WTC11 (cell line): ENCODE data around the gene GALNT18. TPM values are rescaled to one million over a fixed set of nuclear protein-coding genes. Genes with fewer than 3 reads are reported as not detected.

Experiments used
- ATAC-seq: fragments of 200-7000 bp; cut with Tn5 transposase; 2 replicates; pipeline ENCODE4 v1.10.0; 2021; ENCODE audit warnings: mild to moderate bottlenecking, moderate library complexity
- CTCF ChIA-PET: fragments of 300-600 bp; sonication (Branson Sonifier 250); formaldehyde crosslinking; loops from one replicate; lab custom pipeline; 2021; ENCODE audit warnings: antibody characterized with exemption; lab: Charles Lee
- POLR2A ChIA-PET: fragments of 350-600 bp; sonication (Branson Sonifier 250); formaldehyde crosslinking; loops from one replicate; lab custom pipeline; 2021; ENCODE audit warnings: antibody characterized with exemption; lab: Charles Lee
- DNase-seq: peaks from one replicate; pipeline ENCODE4 v3.0.0; 2021; ENCODE audit warnings: low spot score
- H3K27ac Mint-ChIP-seq: 2 replicates; pipeline ENCODE4 v1.8.0; 2021; ENCODE audit warnings: mixed read lengths
- H3K27me3 Mint-ChIP-seq: 2 replicates; pipeline ENCODE4 v1.8.0; 2021; ENCODE audit warnings: low read depth, mild to moderate bottlenecking, moderate library complexity, mixed read lengths
- H3K36me3 Mint-ChIP-seq: 2 replicates; pipeline ENCODE4 v1.8.0; 2021; ENCODE audit warnings: mixed read lengths
- H3K4me1 Mint-ChIP-seq: 2 replicates; pipeline ENCODE4 v1.8.0; 2022; ENCODE audit warnings: mixed read lengths
- H3K4me3 Mint-ChIP-seq: 2 replicates; pipeline ENCODE4 v1.8.0; 2021; ENCODE audit warnings: mild to moderate bottlenecking, moderate library complexity, mixed read lengths
- H3K9me3 Mint-ChIP-seq: 2 replicates; pipeline ENCODE4 v1.8.0; 2021; ENCODE audit warnings: mixed read lengths
- ATF1 ChIP-seq: sonication (generic); formaldehyde crosslinking; IDR thresholded peaks from 2 replicates; pipeline ENCODE4 v1.8.1; 2023; ENCODE audit warnings: mild to moderate bottlenecking, moderate library complexity, missing genetic modification reagents
- EMX1 ChIP-seq: fragments of 250-450 bp; sonication (Bioruptor Pico); IDR thresholded peaks from 2 replicates; pipeline ENCODE4 v1.8.0; 2021; ENCODE audit warnings: mild to moderate bottlenecking
- ESRRA ChIP-seq: sonication (generic); formaldehyde crosslinking; IDR thresholded peaks from 2 replicates; pipeline ENCODE4 v1.8.1; 2022; ENCODE audit warnings: mild to moderate bottlenecking, missing genetic modification reagents, borderline replicate concordance
- FOXP1 ChIP-seq: sonication (generic); formaldehyde crosslinking; IDR thresholded peaks from 2 replicates; pipeline ENCODE4 v1.8.0; 2022; ENCODE audit warnings: missing genetic modification reagents, mild to moderate bottlenecking, moderate library complexity, borderline replicate concordance
- GRHL2 ChIP-seq: fragments of 250-450 bp; sonication (Bioruptor Pico); IDR thresholded peaks from 2 replicates; pipeline ENCODE4 v1.8.0; 2022; ENCODE audit warnings: mild to moderate bottlenecking, moderate library complexity; ENCODE audit not compliant: insufficient replicate concordance, severe bottlenecking
- HMGA2 ChIP-seq: fragments of 250-450 bp; sonication (Bioruptor Pico); IDR thresholded peaks from 2 replicates; pipeline ENCODE4 v1.4.0; 2021; ENCODE audit warnings: mild to moderate bottlenecking, moderate library complexity
- JUN ChIP-seq: sonication (generic); formaldehyde crosslinking; IDR thresholded peaks from 2 replicates; pipeline ENCODE4 v1.8.0; 2023; ENCODE audit warnings: mild to moderate bottlenecking, missing genetic modification reagents
- KAT7 ChIP-seq: sonication (generic); formaldehyde crosslinking; IDR thresholded peaks from 2 replicates; pipeline ENCODE4 v1.8.1; 2023; ENCODE audit warnings: missing genetic modification reagents, mild to moderate bottlenecking, borderline replicate concordance
- MYBL2 ChIP-seq: sonication (generic); formaldehyde crosslinking; IDR thresholded peaks from 2 replicates; pipeline ENCODE4 v1.8.1; 2023; ENCODE audit warnings: mild to moderate bottlenecking, moderate library complexity, missing genetic modification reagents
- NFYB ChIP-seq: sonication (generic); formaldehyde crosslinking; conservative IDR thresholded peaks from 2 replicates; pipeline ENCODE4 v1.8.0; 2022; ENCODE audit warnings: low read depth, missing genetic modification reagents
- OVOL2 ChIP-seq: fragments of 250-450 bp; sonication (Bioruptor Pico); IDR thresholded peaks from 2 replicates; pipeline ENCODE4 v1.9.0; 2021; ENCODE audit warnings: mild to moderate bottlenecking, borderline replicate concordance
- PRRX2 ChIP-seq: fragments of 250-450 bp; sonication (Bioruptor Pico); IDR thresholded peaks from 2 replicates; pipeline ENCODE4 v1.8.0; 2021; ENCODE audit warnings: mild to moderate bottlenecking
- RELA ChIP-seq: sonication (generic); formaldehyde crosslinking; IDR thresholded peaks from 2 replicates; pipeline ENCODE4 v1.8.1; 2022; ENCODE audit warnings: missing genetic modification reagents, mild to moderate bottlenecking, borderline replicate concordance
- RORB ChIP-seq: fragments of 250-450 bp; sonication (Bioruptor Pico); IDR thresholded peaks from 2 replicates; pipeline ENCODE4 v1.9.0; 2021; ENCODE audit warnings: mild to moderate bottlenecking
- SMAD3 ChIP-seq: sonication (generic); formaldehyde crosslinking; IDR thresholded peaks from 2 replicates; pipeline ENCODE4 v1.8.0; 2022; ENCODE audit warnings: missing genetic modification reagents, mild to moderate bottlenecking, borderline replicate concordance
- TP53 ChIP-seq: sonication (generic); formaldehyde crosslinking; IDR thresholded peaks from 2 replicates; pipeline ENCODE4 v1.8.1; 2023; ENCODE audit warnings: mild to moderate bottlenecking, missing genetic modification reagents
- ZNF219 ChIP-seq: sonication (generic); formaldehyde crosslinking; IDR thresholded peaks from 2 replicates; pipeline ENCODE4 v1.8.0; 2023; ENCODE audit warnings: missing genetic modification reagents, mild to moderate bottlenecking, borderline replicate concordance
- ZNF416 ChIP-seq: fragments of 250-450 bp; sonication (Bioruptor Pico); IDR thresholded peaks from 2 replicates; pipeline ENCODE4 v1.9.0; 2021; ENCODE audit warnings: mild to moderate bottlenecking, inconsistent platforms
- ZNF423 ChIP-seq: fragments of 250-450 bp; sonication (Bioruptor Pico); IDR thresholded peaks from 2 replicates; pipeline ENCODE4 v2.1.2; 2022; ENCODE audit warnings: mild to moderate bottlenecking, moderate library complexity
- ZNF671 ChIP-seq: fragments of 250-450 bp; sonication (Bioruptor Pico); IDR thresholded peaks from 2 replicates; pipeline ENCODE4 v1.8.0; 2021; ENCODE audit warnings: mild to moderate bottlenecking
- total RNA-seq: library from RNA; stranded (reverse); gene quantifications from 3 replicates; pipeline ENCODE4 v1.2.3, GENCODE V29; 2021
- TF ChIP-seq, protein P1 (sequence below): sonication (generic); formaldehyde crosslinking; IDR thresholded peaks from 2 replicates; pipeline ENCODE4 v1.8.1; 2022; ENCODE audit warnings: low read depth, mild to moderate bottlenecking, moderate library complexity, missing genetic modification reagents, borderline replicate concordance
- TF ChIP-seq, protein P2 (sequence below): sonication (generic); formaldehyde crosslinking; IDR thresholded peaks from 2 replicates; pipeline ENCODE4 v1.8.1; 2022; ENCODE audit warnings: missing genetic modification reagents, borderline replicate concordance
- TF ChIP-seq, protein P3 (sequence below): fragments of 250-450 bp; sonication (Bioruptor Pico); IDR thresholded peaks from 2 replicates; pipeline ENCODE4 v1.9.0; 2021; ENCODE audit warnings: mild to moderate bottlenecking
- TF ChIP-seq, protein P4 (sequence below): sonication (generic); formaldehyde crosslinking; IDR thresholded peaks from 2 replicates; pipeline ENCODE4 v1.8.0; 2023; ENCODE audit warnings: missing genetic modification reagents
- TF ChIP-seq, protein P5 (sequence below): sonication (generic); formaldehyde crosslinking; IDR thresholded peaks from 2 replicates; pipeline ENCODE4 v1.8.0; 2022; ENCODE audit warnings: mild to moderate bottlenecking, missing genetic modification reagents
- TF ChIP-seq, protein P6 (sequence below): sonication (generic); formaldehyde crosslinking; IDR thresholded peaks from 2 replicates; pipeline ENCODE4 v1.8.1; 2022; ENCODE audit warnings: mild to moderate bottlenecking, missing genetic modification reagents, moderate library complexity, borderline replicate concordance
- TF ChIP-seq, protein P7 (sequence below): sonication (generic); formaldehyde crosslinking; IDR thresholded peaks from 2 replicates; pipeline ENCODE4 v1.8.1; 2023; ENCODE audit warnings: mild to moderate bottlenecking, missing genetic modification reagents, moderate library complexity

Gene GALNT18
- total RNA-seq, 1 experiment from 2014 or later, result 5.0 TPM

DNA sequence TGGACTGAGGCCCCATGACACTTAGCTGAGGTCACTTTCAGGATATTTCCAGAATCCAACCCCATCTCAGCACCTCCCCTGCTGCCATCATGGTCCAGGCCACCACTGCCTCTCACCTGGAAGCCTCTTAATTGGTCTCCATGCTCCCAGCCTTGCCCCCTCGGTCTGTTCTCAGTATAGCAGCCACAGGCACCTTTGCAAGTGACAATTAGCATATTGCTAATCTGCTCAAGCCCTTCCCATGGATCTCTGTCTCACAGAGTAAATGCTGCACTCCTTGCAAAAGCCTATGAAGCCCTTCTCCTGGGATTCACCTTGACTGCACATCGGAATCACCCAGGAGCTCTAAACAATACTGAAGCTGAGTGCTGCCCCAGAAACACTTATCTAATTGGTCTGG is 175.2 kb downstream of the GALNT18 start:
- ChIA-PET POLR2A (no interaction called here), CTCF (no interaction called here)
- Mint-ChIP-seq H3K9me3 (0 out of 2 replicates have a peak, but pooled peaks cover 4% of the 10 kb centered on the region), H3K4me3 (no peak overlapping the region), H3K4me1 (peaks cover 8% of the 10 kb centered on the region), H3K27me3 (no peaks in the 10 kb centered on the region; the same call in 1 of the 2 replicates), H3K36me3 (no peaks in the 10 kb centered on the region), H3K27ac (no peak overlapping the region)
- DNase-seq, result no peak
- no peak; the same call in 1 of the 2 replicates for ATAC-seq
- TF ChIP-seq ZNF416 (no peak), ESRRA (no peak), OVOL2 (CRISPR knock-in tag) (no peak), FOXP1 (CRISPR knock-in tag) (no peak), ZNF219 (CRISPR knock-in tag) (no peak), PRRX2 (CRISPR knock-in tag) (no peak), EMX1 (CRISPR knock-in tag) (no peak), NFYB (no peak), ATF1 (CRISPR knock-in tag) (no peak), SMAD3 (no peak), ZNF423 (CRISPR knock-in tag) (no peak), ZNF671 (no peak)
- TF ChIP-seq, protein P1, sequence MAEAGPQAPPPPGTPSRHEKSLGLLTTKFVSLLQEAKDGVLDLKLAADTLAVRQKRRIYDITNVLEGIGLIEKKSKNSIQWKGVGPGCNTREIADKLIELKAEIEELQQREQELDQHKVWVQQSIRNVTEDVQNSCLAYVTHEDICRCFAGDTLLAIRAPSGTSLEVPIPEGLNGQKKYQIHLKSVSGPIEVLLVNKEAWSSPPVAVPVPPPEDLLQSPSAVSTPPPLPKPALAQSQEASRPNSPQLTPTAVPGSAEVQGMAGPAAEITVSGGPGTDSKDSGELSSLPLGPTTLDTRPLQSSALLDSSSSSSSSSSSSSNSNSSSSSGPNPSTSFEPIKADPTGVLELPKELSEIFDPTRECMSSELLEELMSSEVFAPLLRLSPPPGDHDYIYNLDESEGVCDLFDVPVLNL (CRISPR knock-in tag), result no peak
- TF ChIP-seq, protein P2, sequence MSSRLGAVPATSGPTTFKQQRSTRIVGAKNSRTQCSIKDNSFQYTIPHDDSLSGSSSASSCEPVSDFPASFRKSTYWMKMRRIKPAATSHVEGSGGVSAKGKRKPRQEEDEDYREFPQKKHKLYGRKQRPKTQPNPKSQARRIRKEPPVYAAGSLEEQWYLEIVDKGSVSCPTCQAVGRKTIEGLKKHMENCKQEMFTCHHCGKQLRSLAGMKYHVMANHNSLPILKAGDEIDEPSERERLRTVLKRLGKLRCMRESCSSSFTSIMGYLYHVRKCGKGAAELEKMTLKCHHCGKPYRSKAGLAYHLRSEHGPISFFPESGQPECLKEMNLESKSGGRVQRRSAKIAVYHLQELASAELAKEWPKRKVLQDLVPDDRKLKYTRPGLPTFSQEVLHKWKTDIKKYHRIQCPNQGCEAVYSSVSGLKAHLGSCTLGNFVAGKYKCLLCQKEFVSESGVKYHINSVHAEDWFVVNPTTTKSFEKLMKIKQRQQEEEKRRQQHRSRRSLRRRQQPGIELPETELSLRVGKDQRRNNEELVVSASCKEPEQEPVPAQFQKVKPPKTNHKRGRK (CRISPR knock-in tag), result no peak
- TF ChIP-seq, protein P3, sequence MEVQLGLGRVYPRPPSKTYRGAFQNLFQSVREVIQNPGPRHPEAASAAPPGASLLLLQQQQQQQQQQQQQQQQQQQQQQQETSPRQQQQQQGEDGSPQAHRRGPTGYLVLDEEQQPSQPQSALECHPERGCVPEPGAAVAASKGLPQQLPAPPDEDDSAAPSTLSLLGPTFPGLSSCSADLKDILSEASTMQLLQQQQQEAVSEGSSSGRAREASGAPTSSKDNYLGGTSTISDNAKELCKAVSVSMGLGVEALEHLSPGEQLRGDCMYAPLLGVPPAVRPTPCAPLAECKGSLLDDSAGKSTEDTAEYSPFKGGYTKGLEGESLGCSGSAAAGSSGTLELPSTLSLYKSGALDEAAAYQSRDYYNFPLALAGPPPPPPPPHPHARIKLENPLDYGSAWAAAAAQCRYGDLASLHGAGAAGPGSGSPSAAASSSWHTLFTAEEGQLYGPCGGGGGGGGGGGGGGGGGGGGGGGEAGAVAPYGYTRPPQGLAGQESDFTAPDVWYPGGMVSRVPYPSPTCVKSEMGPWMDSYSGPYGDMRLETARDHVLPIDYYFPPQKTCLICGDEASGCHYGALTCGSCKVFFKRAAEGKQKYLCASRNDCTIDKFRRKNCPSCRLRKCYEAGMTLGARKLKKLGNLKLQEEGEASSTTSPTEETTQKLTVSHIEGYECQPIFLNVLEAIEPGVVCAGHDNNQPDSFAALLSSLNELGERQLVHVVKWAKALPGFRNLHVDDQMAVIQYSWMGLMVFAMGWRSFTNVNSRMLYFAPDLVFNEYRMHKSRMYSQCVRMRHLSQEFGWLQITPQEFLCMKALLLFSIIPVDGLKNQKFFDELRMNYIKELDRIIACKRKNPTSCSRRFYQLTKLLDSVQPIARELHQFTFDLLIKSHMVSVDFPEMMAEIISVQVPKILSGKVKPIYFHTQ (CRISPR knock-in tag), result no peak
- TF ChIP-seq, protein P4, sequence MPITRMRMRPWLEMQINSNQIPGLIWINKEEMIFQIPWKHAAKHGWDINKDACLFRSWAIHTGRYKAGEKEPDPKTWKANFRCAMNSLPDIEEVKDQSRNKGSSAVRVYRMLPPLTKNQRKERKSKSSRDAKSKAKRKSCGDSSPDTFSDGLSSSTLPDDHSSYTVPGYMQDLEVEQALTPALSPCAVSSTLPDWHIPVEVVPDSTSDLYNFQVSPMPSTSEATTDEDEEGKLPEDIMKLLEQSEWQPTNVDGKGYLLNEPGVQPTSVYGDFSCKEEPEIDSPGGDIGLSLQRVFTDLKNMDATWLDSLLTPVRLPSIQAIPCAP (CRISPR knock-in tag), result no peak
- TF ChIP-seq, protein P5, sequence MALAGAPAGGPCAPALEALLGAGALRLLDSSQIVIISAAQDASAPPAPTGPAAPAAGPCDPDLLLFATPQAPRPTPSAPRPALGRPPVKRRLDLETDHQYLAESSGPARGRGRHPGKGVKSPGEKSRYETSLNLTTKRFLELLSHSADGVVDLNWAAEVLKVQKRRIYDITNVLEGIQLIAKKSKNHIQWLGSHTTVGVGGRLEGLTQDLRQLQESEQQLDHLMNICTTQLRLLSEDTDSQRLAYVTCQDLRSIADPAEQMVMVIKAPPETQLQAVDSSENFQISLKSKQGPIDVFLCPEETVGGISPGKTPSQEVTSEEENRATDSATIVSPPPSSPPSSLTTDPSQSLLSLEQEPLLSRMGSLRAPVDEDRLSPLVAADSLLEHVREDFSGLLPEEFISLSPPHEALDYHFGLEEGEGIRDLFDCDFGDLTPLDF (CRISPR knock-in tag), result no peak

DNA sequence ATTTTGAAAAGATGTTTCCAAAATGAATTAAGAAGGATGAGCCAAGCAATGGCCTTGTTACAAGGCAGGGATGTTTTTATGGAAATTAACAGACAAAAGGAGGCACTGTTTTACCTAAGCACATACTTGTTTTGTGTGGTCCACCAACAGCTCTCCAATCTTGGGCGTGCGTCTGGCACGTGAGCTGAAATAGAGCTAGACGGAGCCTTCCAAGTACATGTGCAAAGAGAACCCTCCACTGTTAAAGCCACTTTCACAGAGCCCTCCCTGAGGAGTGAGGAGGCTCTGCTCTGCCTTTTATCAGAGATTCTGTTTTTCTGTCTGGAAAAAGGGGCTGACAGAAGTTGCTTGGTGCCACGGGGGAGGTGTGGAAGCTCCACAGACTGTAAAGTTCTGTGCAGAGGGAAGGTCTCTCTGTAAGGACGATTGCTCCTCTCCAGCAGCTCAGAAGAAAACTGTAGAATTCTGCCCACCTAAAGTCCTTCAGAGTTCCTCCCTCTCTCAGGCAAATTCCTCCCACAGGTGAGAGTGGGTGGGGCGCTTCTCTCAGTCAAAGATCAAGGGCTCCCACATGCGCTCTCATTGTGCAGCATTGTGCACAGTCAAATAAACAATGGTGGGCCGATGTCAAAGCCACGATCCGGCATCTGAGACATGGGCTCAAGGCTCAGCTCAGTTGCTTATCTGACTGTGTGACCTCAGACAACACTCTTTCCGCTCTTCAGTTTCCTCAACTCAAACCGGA is 176.2 kb downstream of the GALNT18 start:
- ATAC-seq (no peak), DNase-seq (no peak)
- H3K4me3 Mint-ChIP-seq, result no peak overlapping the region
- H3K27me3 Mint-ChIP-seq, result no peaks in the 10 kb centered on the region; the same call in 1 of the 2 replicates
- H3K4me1 Mint-ChIP-seq, result peaks cover 9% of the 10 kb centered on the region
- 0 out of 2 replicates have a peak, but pooled peaks cover 4% of the 10 kb centered on the region for H3K9me3 Mint-ChIP-seq
- H3K27ac Mint-ChIP-seq, result no peak overlapping the region
- ChIA-PET POLR2A (no interaction called here), CTCF (no interaction called here)
- no peaks in the 10 kb centered on the region for H3K36me3 Mint-ChIP-seq
- TF ChIP-seq HMGA2 (CRISPR knock-in tag), result no peak
- no peak for TF ChIP-seq JUN (CRISPR knock-in tag)
- no peak for TF ChIP-seq RORB (CRISPR knock-in tag)
- TF ChIP-seq MYBL2 (CRISPR knock-in tag), result no peak
- no peak for TF ChIP-seq GRHL2
- TF ChIP-seq, protein P6, sequence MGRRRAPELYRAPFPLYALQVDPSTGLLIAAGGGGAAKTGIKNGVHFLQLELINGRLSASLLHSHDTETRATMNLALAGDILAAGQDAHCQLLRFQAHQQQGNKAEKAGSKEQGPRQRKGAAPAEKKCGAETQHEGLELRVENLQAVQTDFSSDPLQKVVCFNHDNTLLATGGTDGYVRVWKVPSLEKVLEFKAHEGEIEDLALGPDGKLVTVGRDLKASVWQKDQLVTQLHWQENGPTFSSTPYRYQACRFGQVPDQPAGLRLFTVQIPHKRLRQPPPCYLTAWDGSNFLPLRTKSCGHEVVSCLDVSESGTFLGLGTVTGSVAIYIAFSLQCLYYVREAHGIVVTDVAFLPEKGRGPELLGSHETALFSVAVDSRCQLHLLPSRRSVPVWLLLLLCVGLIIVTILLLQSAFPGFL, result no peak
- TF ChIP-seq KAT7 (CRISPR knock-in tag), result no peak
- TF ChIP-seq, protein P7, sequence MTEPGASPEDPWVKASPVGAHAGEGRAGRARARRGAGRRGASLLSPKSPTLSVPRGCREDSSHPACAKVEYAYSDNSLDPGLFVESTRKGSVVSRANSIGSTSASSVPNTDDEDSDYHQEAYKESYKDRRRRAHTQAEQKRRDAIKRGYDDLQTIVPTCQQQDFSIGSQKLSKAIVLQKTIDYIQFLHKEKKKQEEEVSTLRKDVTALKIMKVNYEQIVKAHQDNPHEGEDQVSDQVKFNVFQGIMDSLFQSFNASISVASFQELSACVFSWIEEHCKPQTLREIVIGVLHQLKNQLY (CRISPR knock-in tag), result no peak
- no peak for TF ChIP-seq RELA (CRISPR knock-in tag)
- TF ChIP-seq TP53, result no peak
